Bronchial epithelial cell (primary cell): Measurements from ENCODE around the gene FBXW4. TPM values are rescaled to one million over a fixed set of nuclear protein-coding genes. Genes with fewer than 3 reads are reported as not detected.

Experiments
- DNase-seq: peaks from one replicate; pipeline ENCODE4 v3.0.0-alpha.2; 2010; ENCODE audit warnings: low read depth
- FAIRE-seq: peaks from 2 replicates; lab custom pipeline; 2011; peaks lifted over from hg19 to GRCh38; lab: Jason Lieb, UNC
- H3K27me3 ChIP-seq: 2 replicates; pipeline ENCODE4 v1.5.1; 2011; ENCODE audit warnings: low read length; ENCODE audit not compliant: control insufficient read depth, insufficient read depth
- H3K36me3 ChIP-seq: 2 replicates; pipeline ENCODE4 v1.5.1; 2011; ENCODE audit warnings: low read length; ENCODE audit not compliant: control insufficient read depth, insufficient read depth
- H3K4me3 ChIP-seq: 2 replicates; pipeline ENCODE4 v1.5.1; 2011; ENCODE audit warnings: mild to moderate bottlenecking, low read depth, low read length, control low read depth
- CTCF ChIP-seq: IDR thresholded peaks from 2 replicates; pipeline ENCODE4 v1.5.1; 2011; ENCODE audit warnings: mild to moderate bottlenecking, moderate library complexity, low read length, control low read depth, inconsistent platforms; ENCODE audit not compliant: insufficient read depth, severe bottlenecking
- total RNA-seq: library from RNA; depleted of rRNA; stranded (reverse); fragments of >200 nt; gene quantifications from 2 replicates; pipeline ENCODE4 v1.2.1, GENCODE V29; 2014

The FBXW4 gene
- total RNA-seq, 1 donor from 2014 or later: 49.5 TPM

GRCh38 chr10:101614663-101615524 lies 80.1 kb downstream of the FBXW4 start:
- Histone ChIP-seq H3K4me3 (no peak overlapping the region), H3K36me3 (peaks cover 14% of the 10 kb centered on the region), H3K27me3 (no peaks in the 10 kb centered on the region)
- FAIRE-seq (no peak), DNase-seq (no peak)
- TF ChIP-seq CTCF: no peak

- no peak for TF ChIP-seq CTCF
- no peaks in the 10 kb centered on the region for H3K27me3 ChIP-seq
- H3K4me3 ChIP-seq: no peak overlapping the region
- DNase-seq (no peak), FAIRE-seq (peak; percentile 47)
- peaks cover 18% of the 10 kb centered on the region for H3K36me3 ChIP-seq
Observed at GRCh38 chr10:101613646-101614045, 81.3 kb downstream of the FBXW4 start.

- FAIRE-seq (no peak), DNase-seq (no peak)
- Histone ChIP-seq H3K27me3 (no peaks in the 10 kb centered on the region), H3K4me3 (no peak overlapping the region), H3K36me3 (peaks cover 20% of the 10 kb centered on the region)
- TF ChIP-seq CTCF: no peak
Observed at GRCh38 chr10:101612872-101613271, 82.1 kb downstream of the FBXW4 start.

- H3K27me3 ChIP-seq: no peaks in the 10 kb centered on the region
- H3K4me3 ChIP-seq: no peak overlapping the region
- no peak for TF ChIP-seq CTCF
- H3K36me3 ChIP-seq: peaks cover 19% of the 10 kb centered on the region
- DNase-seq (no peak), FAIRE-seq (no peak)
Observed at GRCh38 chr10:101612086-101612485, 82.9 kb downstream of the FBXW4 start.

- peak; percentile 70 for FAIRE-seq
- no peak for DNase-seq
- peaks cover 19% of the 10 kb centered on the region for H3K36me3 ChIP-seq
- no peak overlapping the region for H3K4me3 ChIP-seq
- no peak for TF ChIP-seq CTCF
- no peaks in the 10 kb centered on the region for H3K27me3 ChIP-seq
Observed at GRCh38 chr10:101611096-101611905, 83.7 kb downstream of the FBXW4 start.
